GM13977 (cell line): Measurements from ENCODE around the gene TUG1.

ENCODE experiments used
- DNase-seq: peaks from one replicate; pipeline ENCODE4 v3.0.0; 2012; ENCODE audit warnings: low spot score
- in situ Hi-C: fragments of 300-500 bp; cut with MboI; formaldehyde crosslinking; loops from one replicate; pipeline ENCODE4 v1.12.0; 2022; ENCODE audit warnings: low sequenced_read_pairs, low pct_unique_long_range_greater_than_20kb, mixed read lengths, inconsistent platforms; ENCODE audit not compliant: unreplicated experiment
- TF ChIP-seq, protein P1 (sequence below): IDR thresholded peaks from 2 replicates; pipeline ENCODE4 v1.5.1; 2012; ENCODE audit warnings: mild to moderate bottlenecking, control low read depth; ENCODE audit not compliant: insufficient read depth; ENCODE audit errors: extremely low read depth, missing control alignments

The TUG1 gene

DNA sequence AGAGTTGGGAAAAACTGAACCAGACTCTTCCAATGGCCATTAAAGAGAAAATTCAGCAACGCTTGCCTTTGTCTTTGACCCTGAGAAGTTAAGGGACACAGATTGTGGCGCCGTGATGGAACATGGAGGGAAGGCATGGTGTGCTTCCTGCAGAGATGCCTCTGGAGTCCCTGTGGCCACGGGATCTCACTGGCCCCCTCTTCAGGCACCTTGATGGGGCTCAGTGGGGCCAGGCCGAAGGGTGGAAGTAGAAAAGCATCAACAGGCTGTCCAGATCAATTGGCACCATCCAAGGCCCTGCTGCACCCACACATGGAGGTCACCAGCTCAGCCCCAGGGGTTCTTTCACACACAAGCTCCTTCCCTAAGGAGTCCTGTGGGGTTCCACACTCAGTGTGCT, 43.4 kb upstream of the TUG1 start:
- no peak for DNase-seq
- in situ Hi-C loops, result no loop called here
- TF ChIP-seq, protein P1, sequence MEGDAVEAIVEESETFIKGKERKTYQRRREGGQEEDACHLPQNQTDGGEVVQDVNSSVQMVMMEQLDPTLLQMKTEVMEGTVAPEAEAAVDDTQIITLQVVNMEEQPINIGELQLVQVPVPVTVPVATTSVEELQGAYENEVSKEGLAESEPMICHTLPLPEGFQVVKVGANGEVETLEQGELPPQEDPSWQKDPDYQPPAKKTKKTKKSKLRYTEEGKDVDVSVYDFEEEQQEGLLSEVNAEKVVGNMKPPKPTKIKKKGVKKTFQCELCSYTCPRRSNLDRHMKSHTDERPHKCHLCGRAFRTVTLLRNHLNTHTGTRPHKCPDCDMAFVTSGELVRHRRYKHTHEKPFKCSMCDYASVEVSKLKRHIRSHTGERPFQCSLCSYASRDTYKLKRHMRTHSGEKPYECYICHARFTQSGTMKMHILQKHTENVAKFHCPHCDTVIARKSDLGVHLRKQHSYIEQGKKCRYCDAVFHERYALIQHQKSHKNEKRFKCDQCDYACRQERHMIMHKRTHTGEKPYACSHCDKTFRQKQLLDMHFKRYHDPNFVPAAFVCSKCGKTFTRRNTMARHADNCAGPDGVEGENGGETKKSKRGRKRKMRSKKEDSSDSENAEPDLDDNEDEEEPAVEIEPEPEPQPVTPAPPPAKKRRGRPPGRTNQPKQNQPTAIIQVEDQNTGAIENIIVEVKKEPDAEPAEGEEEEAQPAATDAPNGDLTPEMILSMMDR, result no peak

DNA sequence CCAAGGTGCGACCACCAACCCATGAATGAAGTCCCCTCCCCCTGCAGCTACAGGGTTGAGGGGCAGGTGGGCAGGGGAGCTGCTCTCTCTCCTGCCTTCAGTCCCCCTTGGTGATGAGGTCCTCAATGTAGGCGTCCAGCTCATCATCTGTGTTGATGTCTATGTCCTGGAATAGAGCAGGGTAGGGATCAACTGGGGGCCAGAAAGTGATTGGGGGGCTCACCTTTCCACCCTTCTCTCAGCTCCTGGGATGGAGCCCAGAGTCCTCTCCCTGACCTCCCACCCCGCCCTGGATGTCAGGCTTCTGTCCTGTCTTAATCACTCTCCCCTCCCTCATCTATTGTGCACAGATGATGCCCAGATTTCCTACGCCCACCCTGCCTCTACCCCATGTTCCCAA, 42.4 kb upstream of the TUG1 start:
- in situ Hi-C loops, result no loop called here
- TF ChIP-seq, protein P1, result no peak
- DNase-seq, result no peak

DNA sequence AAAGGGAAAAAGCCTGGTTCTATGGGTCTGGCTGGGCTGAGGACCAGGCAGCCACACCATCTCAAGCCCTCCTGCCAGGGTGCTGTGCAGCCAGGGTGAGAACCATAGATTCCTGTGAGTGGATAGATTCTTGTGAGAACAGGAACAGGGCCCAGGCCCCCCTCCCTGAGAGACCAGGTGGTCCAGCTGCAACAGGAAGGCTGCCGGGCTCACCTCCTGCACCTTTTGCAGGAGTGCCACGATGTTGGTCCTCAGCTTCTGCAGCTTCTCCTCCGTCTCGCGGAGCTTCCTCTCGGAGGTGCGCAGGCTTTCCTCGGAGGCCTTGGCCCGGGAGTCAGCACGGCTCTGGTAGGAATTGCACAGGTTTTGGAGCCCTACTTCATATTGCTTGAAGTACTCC, 41.3 kb upstream of the TUG1 start:
- DNase-seq, result no peak
- TF ChIP-seq, protein P1, result no peak
- in situ Hi-C loops, result no loop called here

DNA sequence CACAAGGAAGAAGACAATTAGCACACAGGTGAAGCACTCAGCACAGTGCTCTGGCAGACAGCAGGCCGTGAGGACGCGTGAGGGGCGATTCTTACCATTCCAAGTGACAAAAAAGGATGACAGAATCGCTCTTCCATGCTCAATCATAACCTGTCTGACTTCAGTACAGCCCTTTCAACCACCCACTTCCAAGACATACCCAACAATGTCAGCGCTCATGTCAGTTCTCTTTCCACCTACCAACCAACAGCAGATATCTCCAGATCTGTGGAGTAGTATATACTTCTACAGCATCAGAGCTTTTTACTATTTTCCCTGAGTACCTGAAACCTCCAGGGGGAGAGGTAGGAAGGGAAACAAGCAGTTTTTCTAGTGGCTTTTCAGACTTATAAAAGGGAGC, 40.7 kb upstream of the TUG1 start:
- in situ Hi-C loops, result no loop called here
- DNase-seq, result no peak
- TF ChIP-seq, protein P1, result no peak

DNA sequence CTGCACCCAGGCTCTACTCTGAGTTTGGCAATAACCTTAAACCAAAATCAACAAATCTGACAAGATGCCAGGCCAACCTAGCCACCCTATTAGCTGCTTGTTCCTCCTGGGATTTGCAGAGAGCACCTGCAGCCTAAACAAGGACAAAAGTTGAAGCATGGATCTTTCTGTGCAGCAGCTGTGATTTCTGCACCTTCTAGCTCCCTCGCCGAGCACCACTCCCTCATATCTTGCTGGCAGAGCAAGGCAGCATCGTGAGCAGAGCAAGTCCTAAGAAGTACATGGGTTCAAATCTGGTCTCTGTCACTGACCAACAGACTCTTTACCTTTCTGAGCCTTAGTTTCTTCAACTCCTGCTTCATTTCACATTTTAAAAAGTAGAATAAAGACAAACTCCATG, 38.8 kb upstream of the TUG1 start:
- TF ChIP-seq, protein P1, result no peak
- in situ Hi-C loops, result no loop called here
- no peak for DNase-seq

DNA sequence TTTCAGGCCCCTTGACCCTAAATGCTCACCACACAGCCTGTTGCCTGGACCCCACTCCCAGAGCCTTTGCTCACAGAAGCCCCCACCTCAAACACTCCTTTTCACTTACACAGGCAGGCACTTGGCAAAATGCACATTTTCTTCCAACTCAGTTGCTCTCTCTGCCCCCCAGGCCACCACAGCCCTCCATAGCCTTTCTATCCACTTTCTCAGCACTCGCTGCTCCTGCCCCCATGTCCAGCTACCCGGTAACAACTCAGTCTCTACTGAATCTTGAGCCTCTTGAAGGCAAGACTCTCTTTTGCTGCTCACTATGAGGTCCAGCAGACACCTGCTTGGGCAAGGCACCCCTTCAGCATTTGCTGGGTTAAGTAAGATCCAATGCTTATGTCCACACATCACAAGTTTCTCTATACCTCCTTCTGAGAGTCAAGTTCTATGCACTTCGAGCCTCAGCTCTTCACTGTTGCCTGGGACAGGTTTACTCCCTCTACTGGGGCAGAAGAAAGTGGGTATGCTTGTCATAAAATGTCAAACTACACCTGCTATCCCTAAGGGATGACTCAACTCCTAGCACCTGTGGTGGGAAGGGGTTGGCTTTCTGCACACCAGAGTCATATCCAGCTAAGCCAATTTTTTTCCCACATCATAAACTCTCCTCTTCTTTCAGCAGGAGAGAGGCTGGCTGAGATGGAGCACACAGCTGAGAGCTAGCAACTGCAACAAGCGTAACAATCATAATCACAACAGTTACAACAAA, 37.3 kb upstream of the TUG1 start:
- in situ Hi-C loops, result no loop called here
- TF ChIP-seq, protein P1, result no peak
- no peak for DNase-seq

DNA sequence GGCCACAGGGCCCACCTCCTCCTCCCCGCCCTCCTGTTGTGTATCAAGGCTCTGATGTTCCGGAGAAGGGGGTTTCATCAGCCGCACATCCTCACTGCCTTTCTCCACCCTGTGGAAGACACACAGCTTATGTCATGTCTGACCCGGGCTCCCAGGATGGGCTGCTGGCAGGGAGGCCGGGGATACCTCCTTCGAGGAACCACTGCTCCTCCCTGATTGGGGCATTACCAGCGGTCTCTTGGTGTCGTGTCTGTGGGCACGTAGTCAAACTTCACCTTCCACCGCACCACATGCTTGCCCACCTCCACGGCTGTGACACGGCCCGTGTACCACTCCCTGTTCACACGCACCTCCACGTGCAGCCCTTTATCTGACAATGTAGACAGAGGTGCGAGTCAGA, 36.4 kb upstream of the TUG1 start:
- DNase-seq, result no peak
- in situ Hi-C loops, result no loop called here
- TF ChIP-seq, protein P1, result no peak
